Measurements from ENCODE around the gene MCAT.

MCAT gene

GRCh38 chr22:43092085-43092484 lies 51.1 kb downstream of the MCAT start:
- DNase-seq (ENCODE audit: low read depth) = no peak

GRCh38 chr22:43090130-43090789 lies 52.9 kb downstream of the MCAT start:
- peak; percentile 70 for TF ChIP-seq CTCF (IDR thresholded peaks at IDR 0.05; ENCODE audit: control insufficient read depth, insufficient read depth, low read depth, low read length, missing control alignments)
- peak; percentile 73 for DNase-seq (ENCODE audit: low read depth)
- no peak overlapping the region for H3K4me3 ChIP-seq (ENCODE audit: control insufficient read depth, low read depth, low read length)

More at GRCh38 chr22:43092085-43092484, 51.1 kb downstream of the MCAT start:
- H3K4me3 ChIP-seq (ENCODE audit: control insufficient read depth, low read depth, low read length) = no peak overlapping the region
- no peak for TF ChIP-seq CTCF (IDR thresholded peaks at IDR 0.05; ENCODE audit: control insufficient read depth, insufficient read depth, low read depth, low read length, missing control alignments)

- peak within 1 kb of the TSS; percentile 88 for H3K4me3 ChIP-seq (ENCODE audit: control insufficient read depth, low read depth, low read length)
- TF ChIP-seq CTCF (IDR thresholded peaks at IDR 0.05; ENCODE audit: control insufficient read depth, insufficient read depth, low read depth, low read length, missing control alignments) = no peak
- no peak for DNase-seq (ENCODE audit: low read depth)
These were observed 54.0 kb downstream of the MCAT start, which contains the start of gene TTLL1 for GRCh38 chr22:43088984-43089717. Gene TTLL1 (minus strand): TSS chr22:43089391. CDS start chr22:43075586, 13,805 bp downstream.

- H3K4me3 ChIP-seq (ENCODE audit: control insufficient read depth, low read depth, low read length) = peak overlapping the region; percentile 88
- no peak for TF ChIP-seq CTCF (IDR thresholded peaks at IDR 0.05; ENCODE audit: control insufficient read depth, insufficient read depth, low read depth, low read length, missing control alignments)
- DNase-seq (ENCODE audit: low read depth) = no peak
These were observed 54.6 kb downstream of the MCAT start for GRCh38 chr22:43088627-43088983.

- no peak for TF ChIP-seq CTCF (IDR thresholded peaks at IDR 0.05; ENCODE audit: control insufficient read depth, insufficient read depth, low read depth, low read length, missing control alignments)
- no peak for DNase-seq (ENCODE audit: low read depth)
- no peak overlapping the region for H3K4me3 ChIP-seq (ENCODE audit: control insufficient read depth, low read depth, low read length)
These were observed 57.3 kb downstream of the MCAT start for GRCh38 chr22:43085658-43086606.

Measured in AG09309 (cell line).